Measurements from ENCODE around the gene XIRP1. TPM values are rescaled to one million over a fixed set of nuclear protein-coding genes. Genes with fewer than 3 reads are reported as not detected.

Gene XIRP1
- total and polyA plus RNA-seq, 4 donors: 0.01 TPM; not detected in 3

GRCh38 chr3:39213613-39214012 lies 21.2 kb upstream of the XIRP1 start:
- no peak for TF ChIP-seq ATF3 (IDR thresholded peaks at IDR 0.05)
- no peak for TF ChIP-seq HNF4G (IDR thresholded peaks at IDR 0.05)
- no peak for TF ChIP-seq RAD21 (IDR thresholded peaks at IDR 0.05)
- TF ChIP-seq REST (IDR thresholded peaks at IDR 0.05): no peak
- no peak for TF ChIP-seq MAX (IDR thresholded peaks at IDR 0.05)
- TF ChIP-seq FOXA2 (IDR thresholded peaks at IDR 0.05): no peak
- TF ChIP-seq ZBTB33 (IDR thresholded peaks at IDR 0.05): no peak
- TF ChIP-seq HNF4A (conservative IDR thresholded peaks at IDR 0.05): no peak
- TF ChIP-seq CTCF (IDR thresholded peaks at IDR 0.05; ENCODE audit: low read depth, low read length, missing input control): no peak
- Histone ChIP-seq H3K36me3 (ENCODE audit: control insufficient read depth in 4 of 4, insufficient read depth in 3 of 4, low read depth in 1 of 4, low read length in 3 of 4) (no peaks in the 10 kb centered on the region), H3K27me3 (ENCODE audit: control insufficient read depth in 4 of 4, insufficient read depth in 4 of 4, low read length in 3 of 4) (no peaks in the 10 kb centered on the region), H3K27ac (ENCODE audit: low read depth in 1 of 2, low read length in 2 of 2) (no peak overlapping the region), H3K4me3 (ENCODE audit: low read depth in 1 of 3, low read length in 3 of 3) (no peak overlapping the region), H3K4me1 (ENCODE audit: control insufficient read depth in 4 of 4, insufficient read depth in 4 of 4, low read length in 3 of 4) (no peaks in the 10 kb centered on the region), H3K9ac (ENCODE audit: low read depth in 1 of 2, low read length in 2 of 2) (no peak overlapping the region), H3K9me3 (ENCODE audit: control insufficient read depth in 4 of 4, low read length in 3 of 4) (no peaks in the 10 kb centered on the region)
- DNase-seq (ENCODE audit: low spot score): no peak
- 84% methylated on average over 2 of the region's 2 CpGs for WGBS

GRCh38 chr3:39212665-39213064 lies 20.3 kb upstream of the XIRP1 start:
- Histone ChIP-seq H3K9ac (ENCODE audit: low read depth in 1 of 2, low read length in 2 of 2) (no peak overlapping the region), H3K4me3 (ENCODE audit: low read depth in 1 of 3, low read length in 3 of 3) (no peak overlapping the region), H3K27ac (ENCODE audit: low read depth in 1 of 2, low read length in 2 of 2) (no peak overlapping the region), H3K36me3 (ENCODE audit: control insufficient read depth in 4 of 4, insufficient read depth in 3 of 4, low read depth in 1 of 4, low read length in 3 of 4) (no peaks in the 10 kb centered on the region), H3K9me3 (ENCODE audit: control insufficient read depth in 4 of 4, low read length in 3 of 4) (no peaks in the 10 kb centered on the region), H3K27me3 (ENCODE audit: control insufficient read depth in 4 of 4, insufficient read depth in 4 of 4, low read length in 3 of 4) (no peaks in the 10 kb centered on the region), H3K4me1 (ENCODE audit: control insufficient read depth in 4 of 4, insufficient read depth in 4 of 4, low read length in 3 of 4) (no peaks in the 10 kb centered on the region)
- 94% methylated on average over 1 of the region's 1 CpG for WGBS
- no peak for TF ChIP-seq RAD21 (IDR thresholded peaks at IDR 0.05)
- TF ChIP-seq YY1 (IDR thresholded peaks at IDR 0.05): no peak
- no peak for TF ChIP-seq FOXA1 (IDR thresholded peaks at IDR 0.05)
- TF ChIP-seq FOXA2 (IDR thresholded peaks at IDR 0.05): no peak
- TF ChIP-seq GABPA (IDR thresholded peaks at IDR 0.05 in 1 of 2, conservative IDR thresholded peaks at IDR 0.05 in 1 of 2): no peak
- TF ChIP-seq ZBTB33 (IDR thresholded peaks at IDR 0.05): no peak
- TF ChIP-seq EGR1 (IDR thresholded peaks at IDR 0.05; ENCODE audit: low read depth in 2 of 2): no peak
- no peak for DNase-seq (ENCODE audit: low spot score)
